PC-9 (cell line): Measurements from ENCODE around the gene FNDC3B.

Experiments
- EZH2 ChIP-seq: fragments of 200-600 bp; sonication (generic); IDR thresholded peaks from 2 replicates; pipeline ENCODE4 v1.8.0; 2017; ENCODE audit warnings: antibody characterized with exemption, low read depth
- TF ChIP-seq, protein P1 (sequence below): fragments of 200-600 bp; sonication (generic); conservative IDR thresholded peaks from 2 replicates; pipeline ENCODE4 v1.6.1; 2017; ENCODE audit warnings: mixed run types, antibody characterized with exemption, mild to moderate bottlenecking, moderate library complexity

DNA sequence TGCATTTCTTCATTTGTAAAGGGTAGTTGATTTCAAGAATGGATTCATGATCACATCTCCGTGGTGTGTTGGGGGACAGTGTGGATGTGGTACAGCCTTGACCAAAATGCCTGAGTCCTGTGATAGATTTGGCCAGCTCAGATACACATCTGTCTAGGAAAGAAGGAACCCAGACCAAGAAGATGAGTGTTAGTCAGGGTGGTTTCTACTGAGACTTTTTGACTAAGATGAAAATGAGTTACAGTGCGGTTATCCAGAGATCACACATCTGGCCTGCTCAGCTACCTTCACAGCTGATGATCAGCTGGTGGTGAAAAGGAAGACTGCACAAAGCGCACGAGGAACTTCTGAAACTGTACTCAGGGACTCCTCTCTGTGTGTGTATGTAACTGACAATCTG lies 68.0 kb downstream of the FNDC3B start:
- TF ChIP-seq, protein P1, sequence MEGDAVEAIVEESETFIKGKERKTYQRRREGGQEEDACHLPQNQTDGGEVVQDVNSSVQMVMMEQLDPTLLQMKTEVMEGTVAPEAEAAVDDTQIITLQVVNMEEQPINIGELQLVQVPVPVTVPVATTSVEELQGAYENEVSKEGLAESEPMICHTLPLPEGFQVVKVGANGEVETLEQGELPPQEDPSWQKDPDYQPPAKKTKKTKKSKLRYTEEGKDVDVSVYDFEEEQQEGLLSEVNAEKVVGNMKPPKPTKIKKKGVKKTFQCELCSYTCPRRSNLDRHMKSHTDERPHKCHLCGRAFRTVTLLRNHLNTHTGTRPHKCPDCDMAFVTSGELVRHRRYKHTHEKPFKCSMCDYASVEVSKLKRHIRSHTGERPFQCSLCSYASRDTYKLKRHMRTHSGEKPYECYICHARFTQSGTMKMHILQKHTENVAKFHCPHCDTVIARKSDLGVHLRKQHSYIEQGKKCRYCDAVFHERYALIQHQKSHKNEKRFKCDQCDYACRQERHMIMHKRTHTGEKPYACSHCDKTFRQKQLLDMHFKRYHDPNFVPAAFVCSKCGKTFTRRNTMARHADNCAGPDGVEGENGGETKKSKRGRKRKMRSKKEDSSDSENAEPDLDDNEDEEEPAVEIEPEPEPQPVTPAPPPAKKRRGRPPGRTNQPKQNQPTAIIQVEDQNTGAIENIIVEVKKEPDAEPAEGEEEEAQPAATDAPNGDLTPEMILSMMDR, result no peak
- TF ChIP-seq EZH2, result no peak
